Right lobe of liver (tissue), 4 donors: ENCODE data around the gene PPP2R5D.

ENCODE experiments used
- CTCF ChIP-seq, 4 donors: fragments of 200-600 bp in 3 of 4; fragments of 450-650 bp in 1 of 4; IDR thresholded peaks; one replicate each; pipeline versions ENCODE4 v1.5.1 to v1.8.0; 2016 to 2022; ENCODE audit warnings: antibody characterized with exemption in 4 of 4, mild to moderate bottlenecking in 2 of 4
- POLR2A ChIP-seq: fragments of 450-650 bp; IDR thresholded peaks from one replicate; pipeline ENCODE4 v1.6.1; 2017; ENCODE audit warnings: antibody characterized with exemption, mild to moderate bottlenecking
- donor health status: DM: no; HTN: no; CAD: no.
- donor health status: DM: no; HTN: no; CAD: no.
- donor health status: DM: no; HTN: yes; CAD: no.

- TF ChIP-seq POLR2A, result no peak
- TF ChIP-seq CTCF (IDR thresholded peaks at IDR 0.05), result no peak
These were observed 21.5 kb downstream of the PPP2R5D start for GRCh38 chr6:43005844-43006243.
